ENCODE results near the gene WNT10A. TPM values are rescaled to one million over a fixed set of nuclear protein-coding genes. Genes with fewer than 3 reads are reported as not detected.

Gene WNT10A
- total and polyA plus RNA-seq, 2 donors (not counting 1 experiment from before 2014, with no cell fraction given): 15.2 to 36.6 TPM

DNA sequence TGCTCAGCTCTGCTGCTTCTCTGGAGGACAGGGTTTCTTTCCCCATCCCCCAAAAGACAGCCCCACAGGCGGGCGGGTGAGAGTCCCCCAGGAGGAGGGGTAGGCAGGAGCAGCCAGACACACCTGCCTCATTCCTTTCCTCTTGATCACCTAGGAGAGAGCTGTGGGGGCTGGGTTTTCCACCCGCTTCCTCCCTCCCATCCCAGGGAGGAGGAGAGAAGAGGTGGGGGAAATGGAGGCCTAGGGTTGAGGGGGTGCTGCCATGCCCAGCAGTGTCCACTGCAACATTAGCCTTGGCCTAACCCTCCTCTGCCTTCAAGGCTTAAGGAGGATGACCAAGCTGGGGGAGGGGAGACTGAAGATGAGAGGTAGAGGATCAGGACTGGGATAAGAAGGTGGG, 14.7 kb downstream of the WNT10A start:
- WGBS (ENCODE audit: insufficient coverage): no CpG with 5 or more reads among the region's 3 CpGs
- peaks cover 11% of the 10 kb centered on the region for H3K27me3 Mint-ChIP-seq
- Histone ChIP-seq H3K4me2 (replicated peaks; ENCODE audit: low read depth, low read length, poor library complexity, severe bottlenecking) (peak overlapping the region; percentile 88), H3K27ac (ENCODE audit: low read length in 2 of 2) (no peak overlapping the region), H3K9me3 (ENCODE audit: control extremely low read depth in 1 of 3, control insufficient read depth in 2 of 3, insufficient read depth in 1 of 3, low read length in 2 of 3) (peaks cover 0 to 3% (median 0%) of the 10 kb centered on the region in 3 donors), H3K36me3 (replicated peaks in 1 of 2; ENCODE audit: control extremely low read depth in 1 of 2, control insufficient read depth in 1 of 2, extremely low read depth in 1 of 2, insufficient read depth in 2 of 2, low read length in 1 of 2) (peaks cover 0 to 4% of the 10 kb centered on the region in 2 experiments), H3K4me1 (ENCODE audit: control insufficient read depth in 2 of 2, insufficient read depth in 2 of 2, low read length in 2 of 2) (peaks cover 63 to 71% of the 10 kb centered on the region in 2 donors), H4K20me1 (ENCODE audit: control insufficient read depth, insufficient read depth, low read length, poor library complexity, severe bottlenecking) (no peaks in the 10 kb centered on the region), H3K4me3 (ENCODE audit: control extremely low read depth in 1 of 5, extremely low read depth in 1 of 5, insufficient read depth in 1 of 5, low read depth in 2 of 5, low read length in 4 of 5) (no peak overlapping the region), H2AFZ (ENCODE audit: insufficient read depth, low read depth, low read length, poor library complexity, severe bottlenecking) (no peak overlapping the region), H3K27me3 (replicated peaks in 1 of 4; ENCODE audit: control extremely low read depth in 1 of 4, control insufficient read depth in 3 of 4, insufficient read depth in 4 of 4, low read length in 3 of 4) (peaks cover 0 to 8% (median 6%) of the 10 kb centered on the region in 4 experiments), H3K9ac (ENCODE audit: low read length) (no peak overlapping the region), H3K79me2 (ENCODE audit: control insufficient read depth, insufficient read depth, low read length) (peaks cover 3% of the 10 kb centered on the region)
- peak overlapping the region; percentile 87 for H3K4me3 Mint-ChIP-seq
- intact Hi-C loops (cut with micrococcal nuclease): loop anchor here (5.0 kb wide), 5 partner anchors 87 to 492 kb away; partner anchors contain the start of genes BCS1L, DNPEP, NHEJ1 and TTLL4
- POLR2A ChIA-PET: interaction anchor here (9.4 kb wide), 1 partner anchor 15 kb away, joined by 490 read pairs; the partner anchor contains the start of gene WNT10A
- H3K27ac Mint-ChIP-seq: peak overlapping the region; percentile 91
- CTCF ChIA-PET: interaction anchor here (4.9 to 21.8 kb wide), 2 partner anchors 17 to 43 kb away, joined by 109 to 1627 read pairs; partner anchors contain the start of gene WNT10A
- ATAC-seq (ENCODE audit: low read depth): no peak
- peaks cover 72% of the 10 kb centered on the region for H3K4me1 Mint-ChIP-seq
- DNase-seq: no peak
- no peaks in the 10 kb centered on the region for H3K9me3 Mint-ChIP-seq (ENCODE audit: insufficient read depth)
- no peak for TF ChIP-seq EZH2 (IDR thresholded peaks at IDR 0.05; ENCODE audit: borderline replicate concordance, insufficient read depth, low read depth, low read length, poor library complexity, severe bottlenecking)
- TF ChIP-seq, protein P1, sequence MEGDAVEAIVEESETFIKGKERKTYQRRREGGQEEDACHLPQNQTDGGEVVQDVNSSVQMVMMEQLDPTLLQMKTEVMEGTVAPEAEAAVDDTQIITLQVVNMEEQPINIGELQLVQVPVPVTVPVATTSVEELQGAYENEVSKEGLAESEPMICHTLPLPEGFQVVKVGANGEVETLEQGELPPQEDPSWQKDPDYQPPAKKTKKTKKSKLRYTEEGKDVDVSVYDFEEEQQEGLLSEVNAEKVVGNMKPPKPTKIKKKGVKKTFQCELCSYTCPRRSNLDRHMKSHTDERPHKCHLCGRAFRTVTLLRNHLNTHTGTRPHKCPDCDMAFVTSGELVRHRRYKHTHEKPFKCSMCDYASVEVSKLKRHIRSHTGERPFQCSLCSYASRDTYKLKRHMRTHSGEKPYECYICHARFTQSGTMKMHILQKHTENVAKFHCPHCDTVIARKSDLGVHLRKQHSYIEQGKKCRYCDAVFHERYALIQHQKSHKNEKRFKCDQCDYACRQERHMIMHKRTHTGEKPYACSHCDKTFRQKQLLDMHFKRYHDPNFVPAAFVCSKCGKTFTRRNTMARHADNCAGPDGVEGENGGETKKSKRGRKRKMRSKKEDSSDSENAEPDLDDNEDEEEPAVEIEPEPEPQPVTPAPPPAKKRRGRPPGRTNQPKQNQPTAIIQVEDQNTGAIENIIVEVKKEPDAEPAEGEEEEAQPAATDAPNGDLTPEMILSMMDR (IDR thresholded peaks at IDR 0.05): no peak
